ENCODE measurements around the gene MYO6. TPM values are rescaled to one million over a fixed set of nuclear protein-coding genes. Genes with fewer than 3 reads are reported as not detected.

MYO6 gene
- total and polyA plus RNA-seq, 5 donors, result 3.3 to 9.0 (median 7.3) TPM

DNA sequence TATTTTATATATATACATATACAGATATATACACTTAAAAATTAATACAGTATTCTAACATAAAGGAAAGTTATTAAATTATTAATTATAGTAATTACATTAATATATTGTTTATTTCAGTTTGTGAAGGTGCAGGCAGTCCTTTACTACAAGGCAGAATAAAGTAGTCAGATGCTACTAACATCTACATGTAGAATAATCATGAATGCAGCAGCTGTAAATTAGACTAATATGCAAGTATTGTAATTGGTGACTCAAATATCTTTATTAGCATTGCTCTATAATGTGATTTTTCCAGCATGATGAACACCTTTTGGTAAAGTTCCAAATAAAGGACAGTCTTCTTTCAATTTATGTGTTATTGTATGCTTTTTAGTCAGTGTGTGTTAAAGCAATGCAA, 17.3 kb downstream of the MYO6 start:
- Histone ChIP-seq H3K4me3 (ENCODE audit: low read length) (no peak overlapping the region), H3K27me3 (ENCODE audit: control insufficient read depth, insufficient read depth) (no peaks in the 10 kb centered on the region), H3K27ac (ENCODE audit: low read length) (no peak overlapping the region), H3K4me1 (ENCODE audit: control insufficient read depth, insufficient read depth, low read length) (no peaks in the 10 kb centered on the region), H3K9me3 (ENCODE audit: control insufficient read depth, low read length) (no peaks in the 10 kb centered on the region)
- no peak for ATAC-seq
- intact Hi-C loops (cut with DNase I), result no loop called here
- no peak for DNase-seq

DNA sequence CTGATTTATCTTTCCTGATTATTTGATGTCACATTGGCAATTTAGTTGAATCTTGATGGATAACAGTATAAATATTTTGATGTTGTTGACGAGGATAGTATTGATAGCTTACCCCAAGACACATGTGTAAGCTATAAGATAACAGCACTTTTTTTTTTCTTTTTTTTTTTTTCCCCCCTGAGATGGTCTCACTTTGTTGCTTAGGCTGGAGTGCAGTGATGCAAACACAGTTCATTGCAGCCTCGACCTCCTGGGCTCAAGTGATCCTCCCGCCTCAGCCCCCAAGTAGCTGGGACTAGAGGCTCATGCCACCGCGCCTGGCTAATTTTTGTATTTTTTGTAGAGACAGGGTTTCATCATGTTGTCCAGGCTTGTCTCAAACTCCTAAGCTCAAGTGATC, 21.8 kb downstream of the MYO6 start:
- WGBS, result 90% methylated on average over 5 of the region's 5 CpGs
- DNase-seq (no peak), ATAC-seq (no peak)
- intact Hi-C loops (cut with DNase I), result no loop called here
- Histone ChIP-seq H3K27me3 (ENCODE audit: control insufficient read depth, insufficient read depth) (no peaks in the 10 kb centered on the region), H3K4me3 (ENCODE audit: low read length) (no peak overlapping the region), H3K4me1 (ENCODE audit: control insufficient read depth, insufficient read depth, low read length) (peaks cover 4% of the 10 kb centered on the region), H3K9me3 (ENCODE audit: control insufficient read depth, low read length) (no peaks in the 10 kb centered on the region), H3K27ac (ENCODE audit: low read length) (no peak overlapping the region)

DNA sequence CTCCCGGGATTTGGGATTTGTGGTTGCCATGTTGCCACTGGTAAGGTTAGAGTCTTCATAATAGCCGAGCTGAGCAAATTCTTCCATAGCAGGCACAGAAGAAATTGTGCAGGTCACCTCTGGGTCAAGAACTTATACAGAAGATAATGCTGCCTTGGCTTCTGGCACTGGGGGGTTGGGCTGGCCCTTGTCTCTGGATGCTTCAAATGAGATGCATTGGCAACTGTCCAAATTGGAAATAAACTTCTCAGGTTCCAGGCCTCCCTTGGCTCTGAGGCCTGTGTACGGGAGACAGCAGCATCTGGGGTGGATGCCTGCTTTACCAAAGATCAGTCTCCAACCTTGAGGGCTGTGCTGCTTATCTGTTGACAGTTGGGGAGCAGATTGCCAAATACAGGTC, 26.2 kb downstream of the MYO6 start:
- ATAC-seq, result no peak
- H3K9me3 ChIP-seq (ENCODE audit: control insufficient read depth, low read length), result no peaks in the 10 kb centered on the region
- intact Hi-C loops (cut with DNase I), result no loop called here
- no peak overlapping the region for H3K4me3 ChIP-seq (ENCODE audit: low read length)
- 62% methylated on average over 3 of the region's 3 CpGs for whole genome bisulfite sequencing
- no peaks in the 10 kb centered on the region for H3K27me3 ChIP-seq (ENCODE audit: control insufficient read depth, insufficient read depth)
- DNase-seq, result no peak
- H3K27ac ChIP-seq (ENCODE audit: low read length), result no peak overlapping the region
- H3K4me1 ChIP-seq (ENCODE audit: control insufficient read depth, insufficient read depth, low read length), result peaks cover 4% of the 10 kb centered on the region

DNA sequence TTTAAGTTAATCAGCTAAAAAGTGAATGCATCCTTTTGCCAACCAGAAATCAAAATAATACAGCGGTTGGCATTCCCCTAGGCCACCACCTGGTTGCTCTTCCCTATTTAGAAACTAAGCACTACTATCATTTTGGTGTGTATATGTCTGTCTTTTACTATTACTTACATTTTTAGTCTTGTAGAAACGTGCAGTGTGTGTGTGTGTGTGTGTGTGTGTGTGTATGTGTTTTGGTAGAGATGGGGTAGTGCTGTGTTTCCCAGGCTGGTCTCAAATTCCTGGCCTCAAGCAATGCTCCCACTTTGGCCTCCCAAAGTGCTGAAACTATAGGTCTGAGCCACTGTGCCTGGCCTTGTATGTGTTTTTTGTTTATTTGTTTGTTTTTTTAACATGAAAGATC, 27.4 kb downstream of the MYO6 start:
- DNase-seq (no peak), ATAC-seq (no peak)
- peaks cover 6% of the 10 kb centered on the region for H3K4me1 ChIP-seq (ENCODE audit: control insufficient read depth, insufficient read depth, low read length)
- 70% methylated on average over 2 of the region's 2 CpGs for WGBS
- intact Hi-C loops (cut with DNase I), result no loop called here
- H3K9me3 ChIP-seq (ENCODE audit: control insufficient read depth, low read length), result no peaks in the 10 kb centered on the region
- H3K4me3 ChIP-seq (ENCODE audit: low read length), result no peak overlapping the region
- H3K27ac ChIP-seq (ENCODE audit: low read length), result no peak overlapping the region
- no peaks in the 10 kb centered on the region for H3K27me3 ChIP-seq (ENCODE audit: control insufficient read depth, insufficient read depth)

DNA sequence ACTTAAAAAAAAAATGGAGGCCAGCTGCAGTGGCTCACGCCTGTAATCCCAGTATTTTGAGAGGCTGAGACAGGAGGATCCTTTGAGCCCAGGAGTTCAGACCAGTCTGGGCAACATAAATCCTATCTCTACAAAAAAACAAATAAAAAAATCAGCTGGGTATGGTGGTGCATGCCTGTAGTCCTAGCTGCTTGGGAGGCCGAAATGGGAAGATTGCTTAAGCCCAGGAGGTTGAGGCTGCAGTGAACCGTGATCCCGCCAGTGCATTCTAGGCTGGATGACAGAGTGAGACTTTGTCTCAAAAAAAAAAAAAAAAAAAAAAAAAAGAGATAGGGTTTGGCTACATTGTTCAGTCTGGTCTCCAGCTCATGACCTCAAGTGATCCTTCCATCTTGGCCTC, 29.7 kb downstream of the MYO6 start:
- no peak overlapping the region for H3K4me3 ChIP-seq (ENCODE audit: low read length)
- intact Hi-C loops (cut with DNase I), result no loop called here
- no peaks in the 10 kb centered on the region for H3K9me3 ChIP-seq (ENCODE audit: control insufficient read depth, low read length)
- no peaks in the 10 kb centered on the region for H3K27me3 ChIP-seq (ENCODE audit: control insufficient read depth, insufficient read depth)
- peaks cover 6% of the 10 kb centered on the region for H3K4me1 ChIP-seq (ENCODE audit: control insufficient read depth, insufficient read depth, low read length)
- WGBS, result 98% methylated on average over 4 of the region's 4 CpGs
- DNase-seq, result no peak
- H3K27ac ChIP-seq (ENCODE audit: low read length), result no peak overlapping the region
- no peak for ATAC-seq

DNA sequence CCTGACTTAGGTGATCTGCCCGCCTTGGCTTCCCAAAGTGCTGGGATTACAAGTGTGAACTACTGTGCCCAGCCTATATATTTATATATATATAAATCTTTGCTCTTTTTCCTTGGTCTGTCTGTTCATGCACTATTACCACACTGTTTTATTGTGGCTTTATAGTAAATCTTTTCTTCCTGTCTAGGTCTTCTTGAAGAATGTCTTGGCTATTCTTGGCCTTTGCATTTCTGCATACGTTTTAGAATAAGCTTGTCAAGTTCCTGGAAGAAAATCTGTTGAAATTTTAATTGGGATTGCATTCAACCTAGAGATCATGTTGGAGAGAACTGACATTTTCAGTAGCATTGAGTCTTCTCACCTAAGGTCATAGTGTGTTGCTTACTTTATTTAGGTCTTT, 37.1 kb downstream of the MYO6 start:
- no peak for DNase-seq
- intact Hi-C loops (cut with DNase I), result no loop called here
- Histone ChIP-seq H3K27ac (ENCODE audit: low read length) (no peak overlapping the region), H3K27me3 (ENCODE audit: control insufficient read depth, insufficient read depth) (no peaks in the 10 kb centered on the region), H3K4me3 (ENCODE audit: low read length) (no peak overlapping the region), H3K4me1 (ENCODE audit: control insufficient read depth, insufficient read depth, low read length) (peaks cover 2% of the 10 kb centered on the region), H3K9me3 (ENCODE audit: control insufficient read depth, low read length) (no peaks in the 10 kb centered on the region)
- WGBS, result 87% methylated on average over 2 of the region's 2 CpGs
- no peak for ATAC-seq

DNA sequence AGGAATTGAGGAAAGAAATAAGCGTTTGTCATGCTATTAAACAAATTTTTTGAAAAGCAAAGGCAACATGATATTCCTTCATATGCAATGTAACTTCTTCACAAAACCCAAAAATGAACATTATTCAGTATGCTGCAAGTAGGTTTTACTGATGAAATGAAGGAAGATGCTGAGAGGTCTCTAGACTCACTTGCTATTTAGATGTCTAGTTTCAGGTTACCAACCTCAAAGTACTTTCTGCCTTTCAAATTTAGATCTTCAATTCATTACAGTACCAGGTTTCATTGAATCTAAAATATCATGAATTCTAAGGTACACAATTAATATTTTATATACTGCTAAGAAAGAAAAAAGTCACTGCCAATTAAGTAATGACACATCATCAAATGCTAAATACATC, 39.9 kb downstream of the MYO6 start:
- H3K4me3 ChIP-seq (ENCODE audit: low read length), result no peak overlapping the region
- DNase-seq (no peak), ATAC-seq (no peak)
- no peaks in the 10 kb centered on the region for H3K27me3 ChIP-seq (ENCODE audit: control insufficient read depth, insufficient read depth)
- 91% methylated on average over 1 of the region's 1 CpG for WGBS
- no peaks in the 10 kb centered on the region for H3K9me3 ChIP-seq (ENCODE audit: control insufficient read depth, low read length)
- intact Hi-C loops (cut with DNase I), result no loop called here
- H3K27ac ChIP-seq (ENCODE audit: low read length), result no peak overlapping the region
- no peaks in the 10 kb centered on the region for H3K4me1 ChIP-seq (ENCODE audit: control insufficient read depth, insufficient read depth, low read length)

DNA sequence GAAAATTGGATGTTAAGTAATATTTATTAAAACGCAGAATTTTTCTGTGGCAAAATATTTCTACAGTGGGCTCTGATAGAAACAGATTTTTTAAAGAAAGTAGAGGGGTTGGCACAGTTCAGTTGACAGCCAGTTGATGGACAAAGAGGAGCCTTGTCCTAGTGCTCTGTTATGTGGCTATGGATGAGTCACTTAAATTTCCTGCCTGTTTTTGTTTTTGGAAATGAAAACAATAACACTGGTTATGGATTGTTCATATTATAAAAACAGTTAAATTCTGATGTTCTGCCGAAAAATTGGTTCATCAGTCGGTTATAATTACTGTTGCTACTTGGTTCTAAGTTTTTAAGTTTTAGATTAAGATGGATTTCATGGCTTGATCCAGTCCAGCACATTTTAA, 42.8 kb downstream of the MYO6 start:
- intact Hi-C loops (cut with DNase I), result no loop called here
- DNase-seq (no peak), ATAC-seq (peak in 1 of 2 donors; percentile 50)
- 45% methylated on average over 3 of the region's 3 CpGs for WGBS
- H3K27ac ChIP-seq (ENCODE audit: low read length), result no peak overlapping the region
- H3K4me3 ChIP-seq (ENCODE audit: low read length), result no peak overlapping the region
- no peaks in the 10 kb centered on the region for H3K4me1 ChIP-seq (ENCODE audit: control insufficient read depth, insufficient read depth, low read length)
- no peaks in the 10 kb centered on the region for H3K27me3 ChIP-seq (ENCODE audit: control insufficient read depth, insufficient read depth)
- H3K9me3 ChIP-seq (ENCODE audit: control insufficient read depth, low read length), result no peaks in the 10 kb centered on the region

DNA sequence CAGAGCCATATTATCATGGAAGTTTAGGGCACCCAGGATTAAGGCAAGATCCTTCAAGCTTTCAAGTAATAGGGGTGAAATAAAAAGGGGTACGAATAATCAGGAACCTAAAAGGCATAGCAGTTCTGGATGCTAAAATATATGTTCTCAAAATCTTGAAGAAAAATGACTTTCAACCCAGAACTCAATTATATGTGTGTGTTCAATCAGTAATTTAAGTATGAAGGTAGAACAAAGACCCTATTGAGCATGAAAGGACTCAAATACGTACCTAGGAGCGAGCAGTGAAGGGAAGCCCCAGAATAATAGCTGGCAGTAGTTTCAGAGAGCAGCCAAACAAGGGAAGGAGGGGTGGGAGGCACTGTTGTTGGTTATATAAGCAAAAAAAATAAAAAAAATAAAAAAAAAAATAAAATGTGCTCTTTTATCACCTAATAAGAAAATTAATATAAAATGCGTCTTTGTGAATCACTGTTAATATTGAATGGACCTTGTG, 45.4 kb downstream of the MYO6 start:
- DNase-seq (no peak), ATAC-seq (no peak)
- intact Hi-C loops (cut with DNase I), result no loop called here
- Histone ChIP-seq H3K9me3 (ENCODE audit: control insufficient read depth, low read length) (no peaks in the 10 kb centered on the region), H3K27ac (ENCODE audit: low read length) (no peak overlapping the region), H3K4me3 (ENCODE audit: low read length) (no peak overlapping the region), H3K27me3 (ENCODE audit: control insufficient read depth, insufficient read depth) (no peaks in the 10 kb centered on the region), H3K4me1 (ENCODE audit: control insufficient read depth, insufficient read depth, low read length) (no peaks in the 10 kb centered on the region)
- WGBS, result 85% methylated on average over 4 of the region's 4 CpGs

DNA sequence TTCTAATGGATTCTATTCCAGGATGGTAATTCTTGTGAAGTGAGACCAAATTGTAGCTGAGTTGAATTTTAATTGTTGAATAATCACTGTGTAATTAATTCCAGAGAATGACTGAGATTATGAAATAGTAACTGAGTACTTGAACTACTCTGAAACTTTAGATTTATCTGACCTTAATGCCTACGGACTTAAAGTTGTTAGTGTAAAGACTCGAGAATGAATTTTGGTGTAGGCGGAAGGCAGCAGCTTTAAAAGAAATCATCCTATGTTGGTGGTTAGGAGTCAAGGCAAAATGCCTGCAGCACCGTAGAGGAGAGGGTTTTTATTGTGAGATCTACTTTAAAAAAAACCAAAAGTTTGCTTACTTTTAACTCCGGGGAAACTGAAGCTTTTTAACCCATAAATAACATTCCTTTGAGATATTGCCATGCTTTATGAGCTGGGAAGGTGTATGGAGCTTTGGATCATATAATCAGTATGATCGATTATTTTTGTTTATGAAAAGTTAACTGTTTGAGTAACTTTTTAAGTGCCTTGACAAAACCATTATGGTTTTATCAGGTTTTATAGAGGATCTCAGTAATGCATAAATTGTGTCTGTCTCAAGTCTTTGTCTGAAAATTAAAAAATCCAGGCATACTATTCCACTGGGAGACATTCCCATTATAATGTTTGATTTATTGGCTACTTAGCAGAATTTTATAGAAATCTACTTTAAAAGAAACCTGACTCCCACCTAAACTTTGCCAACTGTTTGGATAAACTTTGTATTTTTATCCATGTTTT, 46.1 kb downstream of the MYO6 start:
- 51% methylated on average over 6 of the region's 6 CpGs for WGBS
- intact Hi-C loops (cut with DNase I), result no loop called here
- H3K27me3 ChIP-seq (ENCODE audit: control insufficient read depth, insufficient read depth), result no peaks in the 10 kb centered on the region
- no peak overlapping the region for H3K27ac ChIP-seq (ENCODE audit: low read length)
- ATAC-seq, result no peak
- no peaks in the 10 kb centered on the region for H3K9me3 ChIP-seq (ENCODE audit: control insufficient read depth, low read length)
- DNase-seq, result no peak
- H3K4me1 ChIP-seq (ENCODE audit: control insufficient read depth, insufficient read depth, low read length), result no peaks in the 10 kb centered on the region
- H3K4me3 ChIP-seq (ENCODE audit: low read length), result no peak overlapping the region

DNA sequence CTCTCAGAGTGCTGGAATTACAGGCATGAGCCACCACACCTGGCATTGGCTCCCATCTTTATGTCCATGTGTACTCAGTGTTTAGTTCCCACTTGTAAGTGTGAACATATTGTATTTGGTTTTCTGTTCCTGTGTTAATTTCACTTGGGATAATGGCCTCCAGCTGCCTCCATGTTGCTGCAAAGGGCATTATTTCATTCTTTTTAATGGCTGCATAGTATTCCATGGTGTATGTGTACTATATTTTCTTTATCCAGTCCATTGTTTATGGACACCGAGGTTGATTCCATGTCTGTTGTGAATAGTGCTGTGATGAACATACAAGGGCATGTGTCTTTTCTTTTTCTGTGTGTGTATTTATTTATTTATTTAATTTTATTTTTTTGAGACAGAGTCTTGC, 47.7 kb downstream of the MYO6 start:
- 100% methylated on average over 1 of the region's 1 CpG for WGBS
- no peak overlapping the region for H3K4me3 ChIP-seq (ENCODE audit: low read length)
- no peaks in the 10 kb centered on the region for H3K4me1 ChIP-seq (ENCODE audit: control insufficient read depth, insufficient read depth, low read length)
- no peak overlapping the region for H3K27ac ChIP-seq (ENCODE audit: low read length)
- ATAC-seq (no peak), DNase-seq (no peak)
- H3K9me3 ChIP-seq (ENCODE audit: control insufficient read depth, low read length), result no peaks in the 10 kb centered on the region
- H3K27me3 ChIP-seq (ENCODE audit: control insufficient read depth, insufficient read depth), result no peaks in the 10 kb centered on the region
- intact Hi-C loops (cut with DNase I), result no loop called here

DNA sequence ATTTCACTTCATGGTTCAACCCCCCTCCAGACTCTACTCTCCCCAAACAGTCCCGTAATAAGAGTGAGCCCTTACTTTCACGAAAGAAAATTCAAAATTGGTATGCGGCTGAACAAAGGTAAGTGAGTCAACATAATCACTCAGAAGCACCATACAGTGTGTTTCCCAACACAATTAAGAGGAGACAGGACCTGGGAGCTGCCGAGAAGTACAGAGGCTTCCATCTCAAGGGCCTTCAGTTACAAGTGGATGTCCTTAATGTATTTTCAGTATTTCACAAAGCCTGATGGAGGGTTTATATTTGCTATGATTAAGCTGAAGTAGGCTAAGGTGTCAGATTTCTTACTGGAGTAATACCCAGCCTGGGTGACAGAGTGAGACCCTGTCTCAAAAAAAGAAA, 51.1 kb downstream of the MYO6 start:
- intact Hi-C loops (cut with DNase I), result no loop called here
- DNase-seq, result no peak
- 96% methylated on average over 4 of the region's 4 CpGs for whole genome bisulfite sequencing

More for the DNA sequence above, 51.1 kb downstream of the MYO6 start:
- no peak for ATAC-seq
- Histone ChIP-seq H3K9me3 (ENCODE audit: control insufficient read depth, low read length) (no peaks in the 10 kb centered on the region), H3K27ac (ENCODE audit: low read length) (no peak overlapping the region), H3K4me1 (ENCODE audit: control insufficient read depth, insufficient read depth, low read length) (no peaks in the 10 kb centered on the region), H3K27me3 (ENCODE audit: control insufficient read depth, insufficient read depth) (no peaks in the 10 kb centered on the region), H3K4me3 (ENCODE audit: low read length) (no peak overlapping the region)
